GM23248 (cell line): ENCODE measurements around the gene ARMC7.

Experiments used
- EZH2 ChIP-seq: fragments of 200-600 bp; sonication (generic); IDR thresholded peaks from 2 replicates; pipeline ENCODE4 v1.6.1; 2018; ENCODE audit warnings: antibody characterized with exemption, mild to moderate bottlenecking; ENCODE audit not compliant: insufficient read depth, poor library complexity, severe bottlenecking
- EZH2phosphoT487 ChIP-seq: fragments of 200-600 bp; sonication (generic); IDR thresholded peaks from 2 replicates; pipeline ENCODE4 v1.6.1; 2018; ENCODE audit warnings: antibody characterized with exemption, moderate library complexity, mild to moderate bottlenecking, low read depth; ENCODE audit not compliant: insufficient read depth

DNA sequence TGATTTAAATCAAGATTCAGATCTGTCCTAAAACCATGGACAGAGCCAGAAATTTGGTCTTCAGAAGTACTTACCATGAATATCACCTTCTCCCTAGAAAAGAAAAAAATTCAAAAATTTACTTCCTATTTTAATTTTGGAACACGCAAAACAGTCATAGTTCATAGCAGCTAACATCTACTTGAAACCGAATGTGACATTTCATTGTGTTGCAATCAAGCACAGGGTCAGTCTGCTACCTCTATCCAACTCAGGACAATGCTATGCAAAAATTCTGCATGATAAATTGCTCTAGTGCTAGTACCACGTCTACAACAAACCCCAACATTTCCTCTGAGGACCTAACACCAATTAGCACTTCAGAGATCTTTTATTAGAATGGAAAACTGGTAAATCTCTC lies 36.8 kb downstream of the ARMC7 start:
- TF ChIP-seq EZH2phosphoT487 (no peak), EZH2 (no peak)
